GM18508 (cell line): Measurements from ENCODE around the gene MAP1B.

Experiments
- ATAC-seq: cut with Tn5 transposase; IDR thresholded peaks from one replicate; pipeline ENCODE4 v1.9.1; 2021; ENCODE audit warnings: moderate number of reproducible peaks; ENCODE audit not compliant: insufficient read depth, unreplicated experiment

MAP1B gene

DNA sequence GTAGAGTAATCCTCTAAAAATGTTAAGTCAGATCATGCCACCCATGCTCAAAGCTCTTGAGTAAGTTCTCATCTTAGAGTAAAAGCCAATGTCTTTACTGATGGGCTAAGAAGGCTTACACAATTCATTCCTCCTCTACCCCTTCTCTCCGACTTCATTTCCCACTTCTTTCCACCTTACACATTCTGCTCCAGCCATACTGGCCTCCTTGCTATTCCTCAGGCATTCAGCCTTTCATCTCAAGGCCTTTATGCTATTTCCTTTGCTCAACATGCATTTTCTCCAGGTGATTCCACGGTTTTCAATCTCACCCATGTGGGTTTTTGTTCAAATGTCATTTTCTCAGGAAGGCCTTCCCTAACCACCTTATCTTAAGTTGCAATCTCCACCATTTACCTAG lies 104.9 kb downstream of the MAP1B start:
- no peak for ATAC-seq

DNA sequence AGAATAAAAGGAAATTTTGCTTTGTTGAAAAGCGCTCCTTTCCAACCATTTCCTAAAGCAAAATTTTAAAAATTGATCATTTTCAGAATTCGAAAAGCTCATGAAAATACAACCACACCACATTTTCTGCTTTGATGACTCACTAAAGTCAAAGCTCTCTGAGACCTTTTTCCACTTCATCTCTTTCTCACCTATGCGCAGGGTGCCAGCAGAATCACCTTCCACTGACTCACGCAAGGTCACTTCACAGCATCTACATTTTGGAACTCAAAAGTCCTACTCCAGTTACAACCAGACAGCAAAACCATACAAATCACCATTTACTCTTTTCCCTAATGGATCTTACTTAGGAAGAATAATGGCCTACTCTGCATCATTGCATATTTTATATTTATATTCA lies 106.2 kb downstream of the MAP1B start:
- ATAC-seq, result no peak

DNA sequence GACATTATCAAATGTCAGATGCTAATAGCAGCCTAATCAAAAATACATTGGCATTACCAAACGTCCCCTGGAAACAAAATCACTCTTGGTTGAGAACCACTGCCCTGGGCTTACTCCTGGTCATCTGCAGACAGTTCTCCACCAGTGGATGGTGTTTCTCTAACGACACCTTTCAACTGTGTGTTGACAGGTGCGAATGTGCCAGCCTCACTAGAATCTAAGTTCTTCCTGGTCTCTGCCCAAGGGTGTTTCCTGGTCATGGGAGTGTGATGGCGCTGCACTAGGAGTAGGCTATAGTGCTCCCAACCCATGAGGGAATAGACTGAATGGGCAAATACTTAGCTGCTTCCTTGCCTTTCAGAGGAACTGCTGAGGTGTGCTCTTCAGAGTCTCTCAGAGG lies 106.9 kb downstream of the MAP1B start:
- no peak for ATAC-seq

DNA sequence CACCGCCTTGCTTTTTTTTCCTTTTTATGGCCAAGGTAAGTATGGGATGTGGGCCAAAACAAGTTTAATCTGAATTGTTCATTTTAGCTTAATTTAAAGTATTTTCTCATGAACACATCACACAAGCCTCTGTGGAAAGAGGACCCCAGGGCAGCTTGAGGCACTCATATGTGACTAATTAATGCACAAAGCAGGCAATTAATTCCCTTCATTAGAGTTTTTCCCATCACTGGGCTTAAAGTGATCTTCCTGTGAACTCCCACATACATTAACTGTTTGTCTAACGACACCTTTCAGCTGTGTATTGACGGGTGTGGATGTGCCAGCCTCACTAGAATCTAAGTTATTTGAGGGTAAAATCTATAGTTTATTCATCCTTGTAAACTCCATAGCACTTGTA lies 109.5 kb downstream of the MAP1B start:
- no peak for ATAC-seq

DNA sequence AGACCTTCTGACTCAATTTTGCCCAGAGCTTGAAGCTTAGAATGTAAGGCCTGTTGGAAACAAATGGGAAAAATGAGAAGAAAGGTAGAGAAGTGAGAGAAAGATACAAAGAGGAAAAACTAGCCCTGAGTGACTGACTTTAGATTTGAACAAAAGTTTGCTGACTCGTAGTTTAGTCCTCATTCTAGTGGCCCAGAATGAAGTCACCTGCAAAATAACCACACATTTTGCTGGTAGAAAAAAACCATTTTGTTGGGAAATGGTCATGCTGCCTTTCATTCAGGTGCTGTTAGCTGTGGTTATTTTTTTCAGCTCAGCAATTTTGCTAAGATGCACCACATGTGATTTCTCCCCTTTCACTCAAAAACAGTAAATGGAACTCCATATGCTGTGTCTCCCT lies 113.8 kb downstream of the MAP1B start:
- ATAC-seq, result no peak

DNA sequence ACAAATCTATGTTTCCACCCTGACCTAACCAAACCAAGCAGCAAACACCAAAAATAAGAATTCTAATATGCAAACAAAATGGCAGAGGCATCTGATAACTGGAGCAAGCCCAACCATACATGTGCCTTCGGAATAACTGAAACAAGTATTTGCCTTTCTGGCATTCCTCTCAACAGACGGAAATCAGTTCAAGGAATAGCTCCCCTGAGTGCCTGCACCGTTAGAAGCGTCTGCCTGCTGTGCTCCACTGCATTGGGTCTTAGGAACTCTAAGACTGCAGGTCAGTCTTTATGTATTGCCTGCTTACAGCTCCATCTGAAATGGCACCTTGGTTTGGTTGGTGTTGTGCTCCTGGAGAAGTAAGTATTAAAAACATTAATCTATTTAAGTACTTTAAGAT lies 114.3 kb downstream of the MAP1B start:
- ATAC-seq, result no peak

DNA sequence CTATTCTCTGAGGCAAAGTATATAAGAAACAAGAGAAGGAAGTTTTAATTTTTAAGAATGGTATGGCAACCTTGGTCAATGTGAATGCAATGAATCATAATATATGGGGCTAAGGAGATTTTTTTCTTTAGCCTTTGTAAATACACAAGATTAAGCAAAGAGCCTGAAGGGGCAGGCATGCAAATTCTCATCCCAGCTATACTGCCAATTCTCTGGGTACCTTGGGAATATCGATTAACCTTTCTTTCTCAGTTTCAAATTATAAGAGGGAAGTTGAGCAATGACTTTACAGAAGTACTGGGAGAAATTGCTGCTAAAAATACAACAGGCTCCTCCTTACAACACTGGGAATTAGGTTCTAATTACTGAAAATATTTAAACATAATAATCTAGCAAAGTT lies 115.2 kb downstream of the MAP1B start:
- ATAC-seq, result no peak

DNA sequence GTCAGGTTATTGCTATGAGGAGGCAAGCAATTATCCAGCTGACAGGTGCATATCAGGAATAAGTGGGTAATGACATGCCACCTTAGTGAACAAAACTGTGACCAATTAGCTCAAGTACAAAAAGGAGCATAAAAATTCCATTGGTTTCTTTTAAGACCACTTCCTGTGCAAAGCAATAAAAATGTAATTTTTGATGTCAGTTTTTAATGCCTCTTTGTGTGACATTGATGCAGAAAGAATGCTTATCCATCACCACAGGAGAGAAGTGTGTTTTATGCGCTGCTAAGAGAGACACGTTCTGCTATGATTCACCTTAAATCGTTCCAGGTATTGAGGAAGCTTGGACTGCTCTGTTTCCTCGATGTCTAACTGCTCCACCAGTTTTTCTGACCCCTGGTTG lies 116.1 kb downstream of the MAP1B start:
- ATAC-seq, result no peak

DNA sequence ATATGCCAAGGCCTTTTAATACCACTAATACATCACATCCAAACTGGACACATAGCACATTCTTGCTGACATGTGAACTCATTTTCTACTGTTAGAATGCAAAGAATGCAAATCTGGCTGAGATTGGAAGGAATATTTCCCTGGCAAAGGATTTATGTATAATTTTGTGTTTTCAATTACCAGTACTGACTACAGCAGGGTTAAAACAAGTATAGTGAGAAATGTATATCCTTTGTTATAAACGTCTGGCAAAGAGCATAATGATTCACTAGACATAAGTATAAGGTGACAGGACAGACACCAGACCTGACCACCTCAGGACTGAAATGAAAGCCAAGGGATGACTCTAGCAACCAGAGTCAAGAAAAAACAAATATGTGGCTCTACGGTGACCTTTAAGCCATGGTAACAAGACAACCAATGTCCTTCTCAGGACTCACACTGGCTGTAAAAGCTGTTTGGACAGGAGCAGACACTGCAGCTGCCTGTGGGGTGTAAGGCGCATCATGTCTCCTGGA lies 117.7 kb downstream of the MAP1B start:
- no peak for ATAC-seq

DNA sequence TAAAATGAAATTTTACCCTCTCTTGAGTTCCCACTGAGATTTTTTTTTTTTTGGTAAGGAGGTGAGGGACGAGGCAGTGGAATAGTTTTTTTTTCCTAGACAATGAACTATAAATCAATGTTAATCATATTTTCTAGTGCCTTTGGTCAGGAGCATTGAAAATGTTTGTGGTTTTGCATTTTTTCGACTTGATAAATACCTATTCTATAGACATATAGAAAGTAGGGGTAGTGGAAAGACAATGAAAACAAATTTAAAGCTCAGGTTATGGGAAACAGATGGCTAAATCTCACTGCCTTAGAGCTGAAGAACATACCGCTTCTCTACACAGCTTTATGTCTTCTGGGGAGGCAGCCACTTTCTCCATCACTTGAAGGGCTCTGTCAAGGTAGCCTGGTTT lies 118.5 kb downstream of the MAP1B start:
- no peak for ATAC-seq

DNA sequence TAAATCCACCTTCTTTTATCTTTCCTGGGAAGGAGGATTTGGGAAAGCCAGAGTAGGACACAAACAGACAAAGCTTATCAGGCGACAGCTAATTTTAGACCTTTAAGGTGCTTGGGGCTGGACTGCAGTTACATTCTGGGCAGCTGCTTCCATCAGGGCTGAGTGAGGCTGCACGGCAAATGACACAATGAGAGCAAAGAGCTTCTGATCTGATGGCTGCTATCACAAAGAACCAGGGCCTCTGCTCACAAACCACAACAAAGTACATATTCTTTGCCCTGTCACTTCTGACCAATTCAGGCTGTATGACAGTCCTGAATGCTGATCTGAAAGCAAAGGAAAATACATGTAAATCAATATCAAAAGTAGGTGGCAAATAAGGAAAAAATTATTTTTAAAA lies 119.7 kb downstream of the MAP1B start:
- no peak for ATAC-seq

DNA sequence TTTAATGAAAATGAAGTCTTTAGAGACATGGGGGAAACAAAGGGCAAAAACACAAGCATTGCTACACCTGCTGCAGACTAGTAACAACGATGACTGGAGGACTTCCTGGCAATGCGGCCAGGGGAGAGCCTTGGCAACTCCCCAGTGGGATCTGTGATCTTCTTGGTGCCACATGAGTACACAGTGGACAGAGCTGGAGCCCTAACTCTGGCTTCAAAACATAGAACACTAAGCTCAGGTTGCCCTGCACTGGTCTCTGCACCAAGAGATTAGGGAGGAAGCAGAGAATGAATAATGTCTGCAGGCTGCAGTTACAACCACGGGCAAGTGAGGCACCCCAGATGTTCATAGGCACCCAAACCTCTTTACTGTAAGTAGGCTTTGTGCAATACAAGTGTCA lies 121.7 kb downstream of the MAP1B start:
- no peak for ATAC-seq

DNA sequence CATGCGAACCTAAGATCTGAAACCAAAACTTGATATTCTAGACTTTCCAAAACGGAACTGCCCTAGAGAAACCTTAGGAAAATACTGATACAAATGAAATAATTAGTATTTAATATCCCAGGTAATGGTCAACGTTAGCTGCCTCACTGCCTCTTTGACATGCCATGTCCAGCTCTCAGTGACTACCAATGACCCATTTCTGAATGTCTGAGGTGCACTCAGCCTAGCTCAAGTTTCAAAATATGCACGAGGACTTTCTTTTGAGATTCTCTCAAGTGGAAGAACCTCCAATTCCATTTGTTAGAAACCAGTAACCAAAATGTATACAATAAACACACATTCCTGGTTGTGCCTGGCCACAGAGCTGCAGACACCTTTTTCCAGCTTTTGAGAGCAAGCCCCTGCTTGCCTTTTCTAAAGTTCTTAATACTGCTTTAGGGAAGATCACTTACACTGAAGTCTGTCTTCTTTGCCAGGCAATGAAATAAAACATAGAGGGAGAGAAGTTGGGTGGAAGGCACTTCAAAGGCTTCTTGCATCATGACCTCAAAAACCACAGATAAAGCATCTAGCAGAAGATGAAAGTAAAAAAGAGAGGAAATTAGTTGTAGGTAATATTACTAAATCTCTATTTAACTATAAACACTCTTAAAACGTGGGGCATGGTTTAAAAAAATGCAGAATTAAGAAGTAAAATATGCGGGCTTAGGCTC lies 124.9 kb downstream of the MAP1B start:
- no peak for ATAC-seq

DNA sequence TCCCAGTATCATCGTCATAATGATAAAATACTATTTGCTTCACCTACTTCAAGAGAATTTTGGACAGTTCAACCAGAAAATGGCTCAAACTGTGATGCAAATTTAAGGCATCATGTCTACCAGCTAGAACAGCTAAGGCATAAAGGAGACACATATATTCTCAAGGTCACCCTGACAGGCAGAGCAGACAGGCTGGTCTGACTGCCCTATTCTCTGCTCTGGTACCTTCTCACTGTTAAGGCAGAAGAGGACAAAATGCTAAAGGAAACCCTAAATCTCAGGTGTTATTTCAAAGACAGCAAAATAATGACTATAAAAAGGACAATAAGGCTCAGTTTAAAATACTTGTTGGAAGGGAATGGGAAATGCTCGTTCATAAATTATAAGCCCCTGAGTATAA lies 125.6 kb downstream of the MAP1B start:
- no peak for ATAC-seq

DNA sequence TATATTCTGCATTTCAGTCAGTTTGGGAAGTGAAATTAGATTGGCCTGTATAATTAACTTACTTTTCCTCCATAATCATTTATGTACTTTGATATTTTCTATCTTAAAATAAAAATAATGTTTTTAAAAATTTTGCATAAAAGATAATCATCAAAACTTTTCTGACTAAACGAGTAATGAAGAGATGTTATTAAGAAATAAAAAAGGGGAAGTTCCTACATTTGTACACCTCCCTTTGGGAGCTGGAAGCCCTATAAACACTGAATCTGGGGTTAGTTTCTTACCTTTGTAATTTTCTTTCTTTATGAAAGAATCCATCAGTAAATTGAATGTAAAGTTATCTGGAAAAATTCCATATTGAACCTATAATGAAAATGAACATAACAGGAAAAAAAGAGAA lies 126.6 kb downstream of the MAP1B start:
- no peak for ATAC-seq

DNA sequence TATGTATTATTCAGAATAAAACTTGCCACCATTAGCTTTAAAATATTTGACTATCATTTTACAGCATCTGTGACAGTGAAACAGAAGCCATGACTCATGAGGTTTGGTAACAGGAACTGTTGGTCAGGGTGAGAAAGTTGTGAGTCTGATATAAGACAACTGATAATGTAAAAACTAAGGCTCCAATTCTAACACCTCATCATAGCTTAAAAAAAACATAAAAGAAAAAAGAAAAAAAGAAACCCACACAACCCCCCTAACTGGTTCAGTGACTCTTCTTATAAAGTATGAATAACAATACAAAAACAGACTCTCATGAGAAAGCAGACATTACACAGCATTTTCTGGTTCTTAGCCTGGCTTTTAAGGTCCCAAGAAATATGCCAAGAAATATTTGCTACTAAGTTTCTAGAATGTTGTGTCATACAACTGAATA lies 127.0 kb downstream of the MAP1B start:
- ATAC-seq, result peak; percentile 89

DNA sequence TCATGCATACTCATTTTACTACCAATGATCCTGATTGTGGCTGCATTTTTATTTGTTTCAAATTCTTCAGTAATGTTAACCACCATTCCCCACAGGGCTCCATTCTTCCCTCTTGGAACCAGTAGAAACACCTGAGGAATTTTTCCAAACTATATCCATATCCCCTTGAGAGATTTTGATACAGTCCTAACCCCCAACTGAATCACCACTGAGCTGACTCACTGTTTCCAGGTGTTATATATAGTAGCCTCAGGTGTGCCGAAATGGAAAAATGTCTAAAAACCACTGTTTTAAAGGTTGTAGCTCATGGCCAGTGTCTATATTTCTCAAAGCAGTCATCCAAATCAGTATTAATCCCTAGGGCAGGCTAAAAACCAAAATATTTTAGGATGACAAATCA lies 127.6 kb downstream of the MAP1B start:
- no peak for ATAC-seq

DNA sequence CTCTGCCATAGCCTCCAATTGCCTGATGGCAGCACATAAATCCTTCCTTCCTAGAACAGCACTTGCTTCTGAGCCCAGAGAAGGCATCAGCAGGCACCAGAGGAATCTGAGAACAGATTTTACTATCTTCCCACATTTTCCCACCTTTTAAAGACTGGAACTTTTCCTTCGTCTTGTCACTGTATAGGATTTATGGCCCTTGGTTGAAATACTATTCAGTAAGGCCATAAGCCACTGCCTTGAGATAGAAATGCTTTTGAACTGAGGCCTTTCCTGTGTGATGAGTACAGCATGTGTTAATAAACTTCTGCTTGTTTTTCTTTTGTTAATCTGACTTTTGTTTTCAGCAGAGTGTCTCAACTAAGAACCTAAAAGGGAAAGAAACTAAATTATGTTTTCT lies 128.4 kb downstream of the MAP1B start:
- ATAC-seq, result no peak

DNA sequence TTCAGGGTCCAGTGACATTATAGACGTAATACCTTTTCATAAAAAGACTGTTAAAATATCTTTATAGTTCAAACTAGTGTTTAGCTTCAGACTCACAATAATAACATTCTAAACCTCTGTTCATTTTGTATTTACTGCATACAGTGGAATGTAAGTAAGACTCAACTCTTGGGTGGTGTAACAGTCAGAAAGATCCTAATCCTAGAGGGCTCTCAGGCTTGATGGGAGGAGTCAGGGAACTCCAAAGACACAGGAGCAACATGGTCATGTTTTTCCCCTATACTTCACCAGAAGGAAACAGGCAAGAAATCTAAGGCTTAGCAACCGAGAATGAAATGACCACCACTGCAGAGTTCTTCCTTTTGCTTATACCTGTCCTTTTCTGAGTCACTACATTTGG lies 130.1 kb downstream of the MAP1B start:
- ATAC-seq, result no peak

DNA sequence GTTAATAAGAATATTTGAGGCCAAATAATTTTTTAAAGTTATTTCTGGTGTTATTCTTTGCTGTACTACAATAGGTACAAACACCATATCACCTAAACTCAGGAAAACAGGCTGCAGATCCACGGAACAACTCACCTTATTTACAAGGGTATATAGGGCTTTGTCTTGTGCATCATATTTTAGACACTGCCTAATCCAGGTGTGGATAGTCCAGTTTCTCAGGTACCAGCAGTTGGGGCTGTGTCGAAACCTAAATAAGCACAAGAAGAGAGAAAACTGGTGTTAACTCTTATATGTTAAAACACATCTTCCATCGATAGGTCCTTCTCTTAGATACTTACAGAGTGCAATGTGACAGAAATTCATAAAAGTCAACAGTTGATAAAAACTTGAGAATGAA lies 130.6 kb downstream of the MAP1B start:
- no peak for ATAC-seq

DNA sequence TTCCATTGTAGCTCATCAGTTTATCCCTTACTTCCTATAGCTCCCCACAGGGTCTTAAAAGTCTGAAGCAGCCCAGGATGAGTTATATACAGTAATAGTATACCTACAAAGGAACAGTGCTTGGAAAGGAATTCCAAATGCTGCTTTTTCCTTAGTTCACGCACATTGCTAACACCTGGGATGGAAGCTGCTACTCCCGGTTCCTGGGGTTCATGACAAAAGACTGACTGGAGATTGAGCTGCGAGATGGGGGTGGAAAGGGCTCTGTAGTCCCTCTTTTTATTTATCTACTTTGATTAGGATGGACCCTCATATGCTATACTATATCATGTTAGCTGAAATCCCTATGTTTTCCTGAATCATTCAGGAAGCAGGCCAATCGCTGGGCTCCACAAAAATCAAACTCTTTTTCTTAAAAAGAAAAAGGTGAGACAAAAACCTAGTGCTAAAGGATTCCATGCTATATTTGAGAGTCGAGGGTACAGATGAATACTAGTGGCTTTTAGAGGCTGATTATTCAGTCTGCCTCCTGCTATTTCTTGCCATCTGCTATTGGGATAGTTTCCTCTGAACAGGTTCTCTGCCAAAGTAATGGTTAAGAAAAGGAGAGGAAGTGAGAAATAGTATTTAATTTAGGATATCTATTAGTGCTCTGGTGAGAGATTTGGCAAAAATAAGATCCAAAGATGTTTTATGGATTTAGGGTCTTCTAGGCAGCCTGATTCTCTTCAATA lies 131.6 kb downstream of the MAP1B start:
- no peak for ATAC-seq
